GM23338 (cell line): Measurements from ENCODE around the gene GCHFR. TPM values are rescaled to one million over a fixed set of nuclear protein-coding genes. Genes with fewer than 3 reads are reported as not detected.

Experiments used
- ATAC-seq: fragments of 200-7000 bp; cut with Tn5 transposase; 3 replicates; pipeline ENCODE4 v1.9.1; 2020
- DNase-seq: peaks from one replicate; pipeline ENCODE4 v3.0.0-alpha.2; 2015; ENCODE audit warnings: low spot score
- H2AFZ ChIP-seq: fragments of 200-600 bp; sonication (generic); 2 replicates; pipeline ENCODE4 v1.8.0; 2016; ENCODE audit warnings: antibody characterized with exemption, mild to moderate bottlenecking, moderate library complexity
- H3F3A ChIP-seq: fragments of 200-600 bp; sonication (generic); replicated peaks from 2 replicates; pipeline ENCODE4 v1.8.0; 2017; ENCODE audit warnings: antibody characterized with exemption, mixed run types, low read depth
- H3K27ac ChIP-seq: fragments of 200-600 bp; sonication (generic); 2 replicates; pipeline ENCODE4 v1.6.1; 2016; ENCODE audit warnings: low read depth
- H3K27me3 ChIP-seq: fragments of 200-600 bp; sonication (generic); 2 replicates; pipeline ENCODE4 v1.8.0; 2016; ENCODE audit warnings: mild to moderate bottlenecking, mixed run types, moderate library complexity; ENCODE audit not compliant: insufficient read depth
- H3K36me3 ChIP-seq: fragments of 200-600 bp; sonication (generic); 2 replicates; pipeline ENCODE4 v1.8.0; 2016; ENCODE audit warnings: mild to moderate bottlenecking; ENCODE audit not compliant: insufficient read depth
- H3K4me1 ChIP-seq: fragments of 200-600 bp; sonication (generic); 2 replicates; pipeline ENCODE4 v1.8.0; 2016; ENCODE audit warnings: mild to moderate bottlenecking, moderate library complexity; ENCODE audit not compliant: insufficient read depth
- H3K4me2 ChIP-seq: fragments of 200-600 bp; sonication (generic); 2 replicates; pipeline ENCODE4 v1.7.1; 2017; ENCODE audit warnings: mixed run types
- H3K4me3 ChIP-seq: fragments of 200-600 bp; sonication (generic); 2 replicates; pipeline ENCODE4 v1.6.1; 2016; ENCODE audit warnings: mixed run types
- H3K79me2 ChIP-seq: fragments of 200-600 bp; sonication (generic); replicated peaks from 2 replicates; pipeline ENCODE4 v1.8.0; 2017; ENCODE audit warnings: mild to moderate bottlenecking; ENCODE audit not compliant: insufficient read depth
- H3K9me2 ChIP-seq: fragments of 200-600 bp; sonication (generic); 2 replicates; pipeline ENCODE4 v1.8.0; 2017; ENCODE audit not compliant: insufficient read depth
- H4K20me1 ChIP-seq: fragments of 200-600 bp; sonication (generic); replicated peaks from 2 replicates; pipeline ENCODE4 v1.8.0; 2017; ENCODE audit warnings: mild to moderate bottlenecking; ENCODE audit not compliant: insufficient read depth
- H3K27ac Mint-ChIP-seq: 2 replicates; pipeline ENCODE4 v1.8.0; 2020; ENCODE audit warnings: inconsistent platforms, mild to moderate bottlenecking, moderate library complexity, mixed read lengths
- H3K27me3 Mint-ChIP-seq: 3 replicates; pipeline ENCODE4 v1.8.0; 2022; ENCODE audit warnings: low read depth, mild to moderate bottlenecking, moderate library complexity, mixed read lengths, inconsistent platforms; ENCODE audit not compliant: insufficient read depth, poor library complexity
- H3K36me3 Mint-ChIP-seq: 3 replicates; pipeline ENCODE4 v1.8.0; 2021; ENCODE audit warnings: low read depth, mild to moderate bottlenecking, inconsistent platforms, moderate library complexity, mixed read lengths
- H3K4me1 Mint-ChIP-seq: 3 replicates; pipeline ENCODE4 v1.8.0; 2020; ENCODE audit warnings: mild to moderate bottlenecking, inconsistent platforms, mixed read lengths
- H3K4me3 Mint-ChIP-seq: 3 replicates; pipeline ENCODE4 v1.8.0; 2021; ENCODE audit warnings: moderate library complexity, mild to moderate bottlenecking, inconsistent platforms, mixed read lengths
- H3K9me3 Mint-ChIP-seq: 3 replicates; pipeline ENCODE4 v1.8.0; 2020; ENCODE audit warnings: moderate library complexity, mild to moderate bottlenecking, inconsistent platforms, mixed read lengths
- CREB1 ChIP-seq: fragments of 250-450 bp; sonication (Bioruptor Pico); IDR thresholded peaks from 2 replicates; pipeline ENCODE4 v1.5.0; 2020; ENCODE audit warnings: low read depth, mild to moderate bottlenecking, moderate library complexity
- EZH2 ChIP-seq: fragments of 200-600 bp; sonication (generic); IDR thresholded peaks from one replicate; pipeline ENCODE4 v1.8.0; 2017; ENCODE audit warnings: antibody characterized with exemption, mild to moderate bottlenecking, low read depth; ENCODE audit not compliant: unreplicated experiment
- EZH2phosphoT487 ChIP-seq: fragments of 200-600 bp; sonication (generic); IDR thresholded peaks from one replicate; pipeline ENCODE4 v1.8.1; 2018; ENCODE audit warnings: antibody characterized with exemption; ENCODE audit not compliant: unreplicated experiment
- STAT1 ChIP-seq: IDR thresholded peaks from one replicate; pipeline ENCODE4 v1.6.1; 2016; ENCODE audit warnings: antibody characterized with exemption; ENCODE audit not compliant: unreplicated experiment
- polyA plus RNA-seq: library from polyadenylated mRNA; unstranded; fragments of >200 nt; fragmentation: Nextera tagmentation; extraction: Ambion mirVana; gene quantifications from 2 replicates; pipeline ENCODE4 v1.2.1, GENCODE V29; 2016
- total RNA-seq: library from RNA; depleted of rRNA; stranded (reverse); fragments of >200 nt; shearing (Covaris generic); gene quantifications from 2 replicates; pipeline ENCODE4 v1.2.3, GENCODE V29; 2014
- TF ChIP-seq, protein P1 (sequence below): fragments of 250-450 bp; sonication (Bioruptor Pico); IDR thresholded peaks from 2 replicates; pipeline ENCODE4 v1.5.0; 2020; ENCODE audit warnings: mild to moderate bottlenecking, moderate library complexity
- TF ChIP-seq, protein P2 (sequence below), 2 experiments: fragments of 200-600 bp in 1 of 2; sonication (generic) in 1 of 2; conservative IDR thresholded peaks; 2 replicates each; pipeline versions ENCODE4 v1.5.1 to v1.6.1; 2016 to 2017; ENCODE audit warnings: antibody characterized with exemption in 2 of 2, low read depth in 2 of 2, mild to moderate bottlenecking in 2 of 2, moderate library complexity in 1 of 2

Gene GCHFR
- total and polyA plus RNA-seq, 2 experiments from 2014 or later, result 38.9 to 44.2 TPM

DNA sequence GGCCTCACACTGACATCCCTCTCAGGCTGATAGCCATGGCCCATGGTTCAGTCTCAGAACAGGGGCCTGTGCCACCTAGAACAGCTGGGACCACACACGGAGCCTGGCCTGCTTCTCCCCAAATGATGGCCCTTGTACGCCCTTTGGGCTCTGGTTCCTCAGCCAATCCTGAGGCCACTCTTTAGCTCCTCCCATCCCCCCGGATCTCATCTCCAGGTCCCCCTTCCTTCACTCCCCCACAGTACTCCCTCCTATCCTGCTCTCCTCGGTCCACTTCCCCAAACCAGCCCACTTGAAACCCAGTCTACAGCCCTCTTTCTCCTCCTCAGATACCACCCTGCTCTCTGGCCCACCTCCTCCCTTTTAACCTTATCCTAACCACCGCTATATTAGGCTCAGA, 25.3 kb downstream of the GCHFR start (continued):
- TF ChIP-seq, protein P1, sequence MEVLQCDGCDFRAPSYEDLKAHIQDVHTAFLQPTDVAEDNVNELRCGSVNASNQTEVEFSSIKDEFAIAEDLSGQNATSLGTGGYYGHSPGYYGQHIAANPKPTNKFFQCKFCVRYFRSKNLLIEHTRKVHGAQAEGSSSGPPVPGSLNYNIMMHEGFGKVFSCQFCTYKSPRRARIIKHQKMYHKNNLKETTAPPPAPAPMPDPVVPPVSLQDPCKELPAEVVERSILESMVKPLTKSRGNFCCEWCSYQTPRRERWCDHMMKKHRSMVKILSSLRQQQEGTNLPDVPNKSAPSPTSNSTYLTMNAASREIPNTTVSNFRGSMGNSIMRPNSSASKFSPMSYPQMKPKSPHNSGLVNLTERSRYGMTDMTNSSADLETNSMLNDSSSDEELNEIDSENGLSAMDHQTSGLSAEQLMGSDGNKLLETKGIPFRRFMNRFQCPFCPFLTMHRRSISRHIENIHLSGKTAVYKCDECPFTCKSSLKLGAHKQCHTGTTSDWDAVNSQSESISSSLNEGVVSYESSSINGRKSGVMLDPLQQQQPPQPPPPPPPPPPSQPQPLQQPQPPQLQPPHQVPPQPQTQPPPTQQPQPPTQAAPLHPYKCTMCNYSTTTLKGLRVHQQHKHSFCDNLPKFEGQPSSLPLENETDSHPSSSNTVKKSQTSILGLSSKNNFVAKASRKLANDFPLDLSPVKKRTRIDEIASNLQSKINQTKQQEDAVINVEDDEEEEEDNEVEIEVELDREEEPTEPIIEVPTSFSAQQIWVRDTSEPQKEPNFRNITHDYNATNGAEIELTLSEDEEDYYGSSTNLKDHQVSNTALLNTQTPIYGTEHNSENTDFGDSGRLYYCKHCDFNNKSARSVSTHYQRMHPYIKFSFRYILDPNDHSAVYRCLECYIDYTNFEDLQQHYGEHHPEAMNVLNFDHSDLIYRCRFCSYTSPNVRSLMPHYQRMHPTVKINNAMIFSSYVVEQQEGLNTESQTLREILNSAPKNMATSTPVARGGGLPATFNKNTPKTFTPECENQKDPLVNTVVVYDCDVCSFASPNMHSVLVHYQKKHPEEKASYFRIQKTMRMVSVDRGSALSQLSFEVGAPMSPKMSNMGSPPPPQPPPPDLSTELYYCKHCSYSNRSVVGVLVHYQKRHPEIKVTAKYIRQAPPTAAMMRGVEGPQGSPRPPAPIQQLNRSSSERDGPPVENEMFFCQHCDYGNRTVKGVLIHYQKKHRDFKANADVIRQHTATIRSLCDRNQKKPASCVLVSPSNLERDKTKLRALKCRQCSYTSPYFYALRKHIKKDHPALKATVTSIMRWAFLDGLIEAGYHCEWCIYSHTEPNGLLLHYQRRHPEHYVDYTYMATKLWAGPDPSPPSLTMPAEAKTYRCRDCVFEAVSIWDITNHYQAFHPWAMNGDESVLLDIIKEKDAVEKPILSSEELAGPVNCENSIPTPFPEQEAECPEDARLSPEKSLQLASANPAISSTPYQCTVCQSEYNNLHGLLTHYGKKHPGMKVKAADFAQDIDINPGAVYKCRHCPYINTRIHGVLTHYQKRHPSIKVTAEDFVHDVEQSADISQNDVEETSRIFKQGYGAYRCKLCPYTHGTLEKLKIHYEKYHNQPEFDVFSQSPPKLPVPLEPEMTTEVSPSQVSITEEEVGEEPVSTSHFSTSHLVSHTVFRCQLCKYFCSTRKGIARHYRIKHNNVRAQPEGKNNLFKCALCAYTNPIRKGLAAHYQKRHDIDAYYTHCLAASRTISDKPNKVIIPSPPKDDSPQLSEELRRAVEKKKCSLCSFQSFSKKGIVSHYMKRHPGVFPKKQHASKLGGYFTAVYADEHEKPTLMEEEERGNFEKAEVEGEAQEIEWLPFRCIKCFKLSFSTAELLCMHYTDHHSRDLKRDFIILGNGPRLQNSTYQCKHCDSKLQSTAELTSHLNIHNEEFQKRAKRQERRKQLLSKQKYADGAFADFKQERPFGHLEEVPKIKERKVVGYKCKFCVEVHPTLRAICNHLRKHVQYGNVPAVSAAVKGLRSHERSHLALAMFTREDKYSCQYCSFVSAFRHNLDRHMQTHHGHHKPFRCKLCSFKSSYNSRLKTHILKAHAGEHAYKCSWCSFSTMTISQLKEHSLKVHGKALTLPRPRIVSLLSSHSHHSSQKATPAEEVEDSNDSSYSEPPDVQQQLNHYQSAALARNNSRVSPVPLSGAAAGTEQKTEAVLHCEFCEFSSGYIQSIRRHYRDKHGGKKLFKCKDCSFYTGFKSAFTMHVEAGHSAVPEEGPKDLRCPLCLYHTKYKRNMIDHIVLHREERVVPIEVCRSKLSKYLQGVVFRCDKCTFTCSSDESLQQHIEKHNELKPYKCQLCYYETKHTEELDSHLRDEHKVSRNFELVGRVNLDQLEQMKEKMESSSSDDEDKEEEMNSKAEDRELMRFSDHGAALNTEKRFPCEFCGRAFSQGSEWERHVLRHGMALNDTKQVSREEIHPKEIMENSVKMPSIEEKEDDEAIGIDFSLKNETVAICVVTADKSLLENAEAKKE (CRISPR knock-in tag), result no peak
- TF ChIP-seq EZH2phosphoT487, result no peak

DNA sequence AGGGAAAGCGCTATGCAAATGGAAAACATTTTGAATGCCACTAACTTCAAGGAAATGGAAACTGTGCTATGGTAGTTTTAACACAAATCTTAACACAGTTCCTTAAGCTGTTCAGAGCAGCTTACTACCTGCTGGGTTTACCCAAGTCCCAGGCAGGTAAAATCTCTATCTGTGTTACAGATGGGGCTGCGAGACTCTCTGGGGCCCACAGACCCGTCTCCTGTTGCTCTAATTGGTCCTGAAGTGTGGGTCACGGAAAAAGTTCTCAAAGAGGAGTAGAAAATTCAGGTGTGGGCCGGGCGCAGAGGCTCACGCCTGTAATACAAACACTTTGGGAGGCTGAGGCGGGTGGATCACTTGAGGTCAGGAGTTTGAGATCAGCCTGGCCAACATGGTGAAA, 26.1 kb downstream of the GCHFR start:
- DNase-seq, result peak; percentile 23
- 0 out of 2 replicates have a peak, but pooled peaks cover 3% of the 10 kb centered on the region for H4K20me1 ChIP-seq
- peaks cover 50% of the 10 kb centered on the region for H3K4me1 ChIP-seq
- no peaks in the 10 kb centered on the region for H3K9me3 Mint-ChIP-seq
- peaks cover 13% of the 10 kb centered on the region for H3K27me3 Mint-ChIP-seq
- H3K79me2 ChIP-seq, result peaks cover 32% of the 10 kb centered on the region
- H3F3A ChIP-seq, result peaks cover 9% of the 10 kb centered on the region; the same call in 1 of the 2 replicates
- peaks cover 55% of the 10 kb centered on the region for H3K4me1 Mint-ChIP-seq
- ATAC-seq, result peak; percentile 22
- H3K9me2 ChIP-seq, result no peaks in the 10 kb centered on the region
- H3K27ac ChIP-seq, result no peak overlapping the region; the same call in 1 of the 2 replicates
- H3K4me2 ChIP-seq, result peak overlapping the region; percentile 61; the same call in 1 of the 2 replicates
- no peaks in the 10 kb centered on the region for H3K27me3 ChIP-seq
- H3K4me3 ChIP-seq, result no peak overlapping the region
- H3K36me3 Mint-ChIP-seq, result peaks cover 12% of the 10 kb centered on the region; the same call in 2 of the 3 replicates
- H3K36me3 ChIP-seq, result no peaks in the 10 kb centered on the region
- peak overlapping the region; percentile 53; the same call in 1 of the 2 replicates for H3K27ac Mint-ChIP-seq
- no peak overlapping the region for H3K4me3 Mint-ChIP-seq
- TF ChIP-seq CREB1 (CRISPR knock-in tag) (no peak), STAT1 (no peak), EZH2 (no peak)
- TF ChIP-seq, protein P1 (CRISPR knock-in tag), result no peak
- TF ChIP-seq, protein P2, sequence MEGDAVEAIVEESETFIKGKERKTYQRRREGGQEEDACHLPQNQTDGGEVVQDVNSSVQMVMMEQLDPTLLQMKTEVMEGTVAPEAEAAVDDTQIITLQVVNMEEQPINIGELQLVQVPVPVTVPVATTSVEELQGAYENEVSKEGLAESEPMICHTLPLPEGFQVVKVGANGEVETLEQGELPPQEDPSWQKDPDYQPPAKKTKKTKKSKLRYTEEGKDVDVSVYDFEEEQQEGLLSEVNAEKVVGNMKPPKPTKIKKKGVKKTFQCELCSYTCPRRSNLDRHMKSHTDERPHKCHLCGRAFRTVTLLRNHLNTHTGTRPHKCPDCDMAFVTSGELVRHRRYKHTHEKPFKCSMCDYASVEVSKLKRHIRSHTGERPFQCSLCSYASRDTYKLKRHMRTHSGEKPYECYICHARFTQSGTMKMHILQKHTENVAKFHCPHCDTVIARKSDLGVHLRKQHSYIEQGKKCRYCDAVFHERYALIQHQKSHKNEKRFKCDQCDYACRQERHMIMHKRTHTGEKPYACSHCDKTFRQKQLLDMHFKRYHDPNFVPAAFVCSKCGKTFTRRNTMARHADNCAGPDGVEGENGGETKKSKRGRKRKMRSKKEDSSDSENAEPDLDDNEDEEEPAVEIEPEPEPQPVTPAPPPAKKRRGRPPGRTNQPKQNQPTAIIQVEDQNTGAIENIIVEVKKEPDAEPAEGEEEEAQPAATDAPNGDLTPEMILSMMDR (conservative IDR thresholded peaks at IDR 0.05; ENCODE audit: low read depth in 2 of 2), result no peak
- H2AFZ ChIP-seq, result no peak overlapping the region
